Measurements from ENCODE around the gene ANKRD11. TPM values are rescaled to one million over a fixed set of nuclear protein-coding genes. Genes with fewer than 3 reads are reported as not detected.
"Not testable (repeated sequence)": the region's sequence is repeated elsewhere in the genome, so short reads cannot be mapped to it uniquely, and the experiment has no call there.

Gene ANKRD11
- total and polyA plus RNA-seq, 8 donors = 43.9 to 74.0 (median 46.2) TPM

GRCh38 chr16:89257281-89257731 lies 233.1 kb downstream of the ANKRD11 start:
- peak overlapping the region in 2 of 4 donors; percentile 20 to 24 for H3K4me3 ChIP-seq
- H3K9me3 ChIP-seq = no peaks in the 10 kb centered on the region
- FAIRE-seq (no peak), DNase-seq (no peak), ATAC-seq (peak in 3 of 4 donors; percentile 46 to 49 (median 49))
- no peaks in the 10 kb centered on the region for H3K36me3 ChIP-seq
- no peak overlapping the region for H3K27ac ChIP-seq
- WGBS, 2 donors = 4 to 5% methylated on average over 43 to 44 of the region's 44 CpGs
- no peak for TF ChIP-seq CTCF (IDR thresholded peaks at IDR 0.05)
- intact Hi-C loops (cut with DNase I) = no loop called here
- H3K27me3 ChIP-seq = no peaks in the 10 kb centered on the region
- H3K4me1 ChIP-seq = no peaks in the 10 kb centered on the region

- FAIRE-seq (no peak), ATAC-seq (peak; percentile 41 to 85 (median 81)), DNase-seq (peak in 1 of 6 donors; percentile 43)
- Histone ChIP-seq H3K9me3 (no peaks in the 10 kb centered on the region), H3K27me3 (no peaks in the 10 kb centered on the region), H3K36me3 (no peaks in the 10 kb centered on the region), H3K4me1 (no peaks in the 10 kb centered on the region), H3K27ac (no peak overlapping the region), H3K4me3 (peak overlapping the region in 2 of 4 donors; percentile 20 to 24)
- no peak for TF ChIP-seq CTCF (IDR thresholded peaks at IDR 0.05)
- 9 to 13% methylated on average over 53 to 57 of the region's 57 CpGs for WGBS, 2 donors
- intact Hi-C loops (cut with DNase I) = no loop called here
Measured at GRCh38 chr16:89256651-89257254, 233.6 kb downstream of the ANKRD11 start.

GRCh38 chr16:89253548-89254287 lies 236.6 kb downstream of the ANKRD11 start:
- ATAC-seq (no peak), DNase-seq (no peak), FAIRE-seq (no peak)
- H3K27ac ChIP-seq = no peak overlapping the region
- no peaks in the 10 kb centered on the region for H3K36me3 ChIP-seq
- no peaks in the 10 kb centered on the region for H3K9me3 ChIP-seq
- no peaks in the 10 kb centered on the region for H3K4me1 ChIP-seq
- intact Hi-C loops (cut with DNase I) = no loop called here
- WGBS, 2 donors = 92 to 93% methylated on average over 10 of the region's 10 CpGs
- no peak overlapping the region for H3K4me3 ChIP-seq
- no peaks in the 10 kb centered on the region for H3K27me3 ChIP-seq
- TF ChIP-seq CTCF (IDR thresholded peaks at IDR 0.05) = no peak

DNA sequence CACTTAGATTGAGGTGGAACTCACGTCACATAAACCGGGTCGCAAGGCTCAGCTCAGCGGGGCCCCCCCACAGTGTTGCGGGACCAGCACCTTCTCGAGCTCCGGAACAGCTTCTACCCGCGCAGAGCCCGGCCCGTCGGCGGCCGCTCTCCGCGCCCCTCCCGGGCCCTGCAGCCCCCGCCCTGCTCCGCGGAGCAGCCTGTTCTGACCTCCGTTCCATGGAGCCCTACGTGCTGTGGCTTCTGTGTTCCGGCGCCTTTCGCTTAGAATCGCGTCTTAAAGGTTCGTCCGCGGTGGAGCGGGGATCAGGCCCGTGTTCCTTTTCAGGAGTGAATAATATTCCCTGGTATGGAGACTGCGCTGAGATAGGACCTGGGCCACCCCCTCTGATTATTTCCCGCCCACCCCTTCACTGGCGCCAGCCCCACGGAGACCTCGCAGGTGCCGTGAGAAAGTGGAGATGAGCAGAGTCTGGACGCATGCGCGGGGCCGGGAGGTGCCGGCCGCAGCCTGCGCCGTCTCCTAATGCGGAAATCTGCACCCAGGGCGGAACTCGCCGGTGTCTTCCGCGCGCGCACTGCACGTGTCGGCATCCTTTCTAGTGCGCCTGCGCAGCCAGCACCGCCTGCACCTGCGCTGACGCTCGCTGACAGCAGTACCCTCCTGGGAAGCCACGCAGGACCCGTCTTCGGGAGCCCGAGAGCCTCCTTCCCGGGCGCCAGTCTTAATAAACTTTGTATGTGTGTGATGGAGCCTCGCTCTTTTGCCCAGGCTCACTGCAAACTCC lies 242.0 kb downstream of the ANKRD11 start:
- H3K27me3 ChIP-seq = no peaks in the 10 kb centered on the region
- WGBS, 2 donors = 52 to 56% methylated on average over 52 to 69 of the region's 69 CpGs
- DNase-seq = peak in 2 of 6 donors; percentile 27 to 37
- FAIRE-seq = no peak
- TF ChIP-seq CTCF (IDR thresholded peaks at IDR 0.05) = no peak
- H3K4me1 ChIP-seq = peaks cover 0 to 4% (median 0%) of the 10 kb centered on the region in 3 donors
- H3K27ac ChIP-seq = no peak overlapping the region
- H3K36me3 ChIP-seq = no peaks in the 10 kb centered on the region
- intact Hi-C loops (cut with DNase I) = no loop called here
- ATAC-seq = no peak
- peak overlapping the region; percentile 26 to 59 (median 34) for H3K4me3 ChIP-seq
- no peaks in the 10 kb centered on the region for H3K9me3 ChIP-seq

DNA sequence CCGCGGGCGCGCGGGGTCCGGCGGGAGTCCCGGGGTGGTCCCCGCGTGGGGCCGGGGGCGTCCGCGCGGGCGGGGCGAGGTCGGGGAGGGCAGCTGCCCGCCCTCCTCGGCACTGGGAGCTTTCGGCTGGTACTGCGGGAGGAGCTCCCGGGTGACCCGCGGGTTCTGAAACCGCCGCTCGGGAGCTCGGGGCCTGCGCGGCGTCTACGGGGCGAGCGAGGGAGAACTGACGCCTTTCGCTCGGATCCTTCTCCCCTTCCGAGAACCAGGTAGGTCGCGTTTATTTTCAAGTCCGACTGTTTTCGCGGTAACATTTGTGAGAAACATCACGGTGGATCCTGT lies 242.7 kb downstream of the ANKRD11 start:
- H3K4me1 ChIP-seq; H3K27ac ChIP-seq; H3K36me3 ChIP-seq; intact Hi-C loops (cut with DNase I); H3K27me3 ChIP-seq; DNase-seq; FAIRE-seq; H3K9me3 ChIP-seq: not testable (repeated sequence)
- 1 to 2% methylated on average over 41 to 45 of the region's 45 CpGs for WGBS, 2 donors
- peak overlapping the region; percentile 26 to 59 (median 34) for H3K4me3 ChIP-seq
- peak; percentile 15 to 59 (median 38) for ATAC-seq

Data from pancreas (tissue), 10 donors.